KOPT-K1 (cell line): ENCODE data around the gene RNF214.
A peak's percentile ranks its signal among the peaks of the same experiment; 100 is the strongest.
"Not testable (repeated sequence)": the region's sequence is repeated elsewhere in the genome, so short reads cannot be mapped to it uniquely, and the experiment has no call there.

ENCODE experiments used
- H3K27ac ChIP-seq: fragments of 200-600 bp; sonication (generic); 2 replicates; pipeline ENCODE4 v1.5.1; 2016; ENCODE audit warnings: antibody characterized with exemption, mild to moderate bottlenecking, low read depth, low read length; ENCODE audit not compliant: poor library complexity, severe bottlenecking
- H3K36me3 ChIP-seq: fragments of 200-600 bp; sonication (generic); 2 replicates; pipeline ENCODE4 v1.5.1; 2017; ENCODE audit warnings: antibody characterized with exemption, mild to moderate bottlenecking, low read length, moderate library complexity; ENCODE audit not compliant: insufficient read depth
- H3K9me3 ChIP-seq: fragments of 200-600 bp; sonication (generic); 2 replicates; pipeline ENCODE4 v1.5.1; 2017; ENCODE audit warnings: antibody characterized with exemption, low read length, mild to moderate bottlenecking; ENCODE audit not compliant: insufficient read depth, poor library complexity, severe bottlenecking

RNF214 gene

GRCh38 chr11:117315285-117316196, 83.1 kb downstream of the RNF214 start:
- Histone ChIP-seq H3K27ac (no peak overlapping the region), H3K36me3 (no peaks in the 10 kb centered on the region), H3K9me3 (no peaks in the 10 kb centered on the region)

GRCh38 chr11:117316197-117316961, 83.9 kb downstream of the RNF214 start, which contains the start of gene BACE1:
BACE1 (minus strand) TSS chr11:117316256; CDS start chr11:117315795, 461 bp downstream.
- Histone ChIP-seq H3K9me3 (no peaks in the 10 kb centered on the region), H3K27ac (no peak within 1 kb of the TSS), H3K36me3 (no peaks in the 10 kb centered on the region)

GRCh38 chr11:117318738-117319137, 86.3 kb downstream of the RNF214 start:
- no peak overlapping the region for H3K27ac ChIP-seq
- H3K36me3 ChIP-seq: no peaks in the 10 kb centered on the region
- no peaks in the 10 kb centered on the region for H3K9me3 ChIP-seq

- Histone ChIP-seq H3K9me3 (no peaks in the 10 kb centered on the region), H3K27ac (no peak overlapping the region), H3K36me3 (no peaks in the 10 kb centered on the region)
Measured at GRCh38 chr11:117319214-117319840, 86.9 kb downstream of the RNF214 start.

GRCh38 chr11:117327255-117327566, 94.7 kb downstream of the RNF214 start:
- not testable (repeated sequence) for H3K36me3 ChIP-seq, H3K27ac ChIP-seq

DNA sequence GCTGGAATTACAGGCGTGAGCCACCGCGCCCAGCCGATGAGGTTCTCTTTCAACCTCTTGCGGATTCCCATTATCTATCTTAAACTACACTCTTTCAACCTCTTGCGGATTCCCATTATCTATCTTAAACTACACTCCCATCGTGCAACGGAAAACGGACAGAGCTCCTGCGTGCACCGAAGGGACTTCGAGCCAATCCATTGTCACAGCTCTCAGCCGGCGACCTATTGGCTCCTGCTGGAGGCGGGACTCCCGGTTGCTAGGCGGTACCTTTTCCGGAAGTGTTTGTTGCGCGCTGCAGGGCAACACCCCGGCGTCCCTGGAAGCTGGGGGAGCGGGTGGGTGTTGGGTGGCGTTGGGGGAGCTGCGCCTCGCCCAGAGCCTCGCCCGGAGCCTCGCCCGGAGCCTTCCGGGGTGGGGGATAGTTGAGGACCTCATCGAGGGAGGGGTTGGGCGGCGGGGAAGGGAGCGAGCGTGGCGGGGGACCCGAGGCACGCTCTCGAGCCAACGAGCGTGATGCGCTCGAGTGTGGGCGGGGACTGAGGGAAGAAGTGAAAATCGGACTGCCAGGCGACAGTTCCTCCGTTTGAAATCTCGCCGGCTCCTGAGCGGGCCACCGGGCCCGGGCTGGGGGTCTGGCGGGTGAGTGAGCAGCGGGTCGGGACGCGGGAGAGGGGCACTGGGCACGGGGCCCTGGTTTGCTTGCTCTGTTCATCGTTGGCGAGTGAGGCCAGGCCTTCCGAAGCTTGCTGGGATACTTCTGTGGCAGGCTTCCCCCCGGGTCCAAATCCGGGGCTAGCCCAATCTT, 95.3 kb downstream of the RNF214 start, which contains the start of gene CEP164:
Gene CEP164, plus strand, starts transcription at position 288 of the 808 bp plus-strand sequence. CDS start 10,733 bp downstream, outside the sequence.
- no peaks in the 10 kb centered on the region for H3K9me3 ChIP-seq
- no peaks in the 10 kb centered on the region for H3K36me3 ChIP-seq
- peak within 1 kb of the TSS; percentile 56 for H3K27ac ChIP-seq

More at GRCh38 chr11:117327255-117327566, 94.7 kb downstream of the RNF214 start:
- not testable (repeated sequence) for H3K9me3 ChIP-seq

DNA sequence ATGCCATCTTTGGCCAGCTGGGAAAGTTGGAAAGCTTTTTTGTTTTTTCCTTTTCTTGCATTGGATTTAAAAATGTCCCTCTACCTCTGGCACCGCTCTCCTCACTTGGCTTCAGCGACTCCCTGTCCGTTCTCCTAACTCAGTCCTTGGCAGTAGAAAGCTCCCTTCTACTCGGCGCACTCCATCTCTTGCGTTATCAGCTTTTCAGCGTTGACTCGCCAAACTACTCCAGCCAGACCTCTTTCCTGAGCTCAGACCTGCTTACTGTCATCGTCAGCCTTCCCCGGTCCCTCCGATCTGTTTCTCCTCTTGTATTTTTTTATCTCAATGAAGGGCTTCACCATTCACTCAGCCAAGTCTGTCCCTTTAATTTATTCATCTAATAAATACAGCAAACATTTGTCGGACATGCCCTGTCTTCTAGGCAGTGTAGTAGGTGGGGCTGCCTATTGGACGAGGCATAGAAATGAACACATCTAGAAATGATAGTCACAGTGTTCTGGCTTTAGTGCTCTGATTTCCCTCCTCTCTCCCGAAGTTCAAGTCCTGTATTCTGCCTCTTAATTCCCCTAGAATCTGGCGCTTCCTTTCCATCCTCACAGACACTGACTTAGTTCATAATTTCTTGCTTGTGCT, 96.0 kb downstream of the RNF214 start:
- H3K27ac ChIP-seq: peak overlapping the region; percentile 56

GRCh38 chr11:117332843-117333242, 100.4 kb downstream of the RNF214 start:
- no peak overlapping the region for H3K27ac ChIP-seq
- H3K9me3 ChIP-seq: no peaks in the 10 kb centered on the region
- peaks cover 6% of the 10 kb centered on the region; the same call in 1 of the 2 replicates for H3K36me3 ChIP-seq

More for the DNA sequence above, 96.0 kb downstream of the RNF214 start:
- Histone ChIP-seq H3K9me3 (no peaks in the 10 kb centered on the region), H3K36me3 (no peaks in the 10 kb centered on the region)

DNA sequence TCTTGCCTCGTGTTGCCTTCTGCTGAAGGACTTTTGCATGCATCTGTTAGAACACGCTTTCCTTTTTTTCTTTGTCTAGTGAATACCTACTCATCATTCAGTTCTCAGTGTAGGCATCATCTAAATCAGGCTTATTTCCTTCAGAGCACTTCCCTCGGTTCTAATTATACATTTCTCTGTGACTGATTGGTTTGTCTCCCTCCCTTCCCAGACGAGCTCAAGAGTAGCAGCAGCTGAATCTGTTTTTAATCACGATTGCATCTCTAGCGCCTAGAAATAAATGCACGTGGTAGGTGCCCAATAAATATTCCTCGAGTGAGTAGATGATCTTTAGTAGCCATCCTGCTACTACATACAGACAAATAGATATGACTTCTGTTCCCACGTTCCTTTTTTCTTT, 101.4 kb downstream of the RNF214 start:
- Histone ChIP-seq H3K36me3 (peaks cover 8% of the 10 kb centered on the region; the same call in 1 of the 2 replicates), H3K9me3 (no peaks in the 10 kb centered on the region), H3K27ac (no peak overlapping the region)

GRCh38 chr11:117334896-117335295, 102.4 kb downstream of the RNF214 start:
- H3K36me3 ChIP-seq: peaks cover 11% of the 10 kb centered on the region; the same call in 1 of the 2 replicates
- no peaks in the 10 kb centered on the region for H3K9me3 ChIP-seq
- no peak overlapping the region for H3K27ac ChIP-seq

- Histone ChIP-seq H3K27ac (no peak overlapping the region), H3K36me3 (peaks cover 11% of the 10 kb centered on the region; the same call in 1 of the 2 replicates), H3K9me3 (no peaks in the 10 kb centered on the region)
Measured at GRCh38 chr11:117335399-117335798, 102.9 kb downstream of the RNF214 start.
